Lower leg skin (tissue), 3 donors: ENCODE results near the gene TEK.

ENCODE experiments used
- POLR2A ChIP-seq, 2 donors: fragments of 450-650 bp; IDR thresholded peaks; one replicate each; pipeline ENCODE4 v1.6.1; 2016 to 2017; ENCODE audit warnings: antibody characterized with exemption in 2 of 2, mild to moderate bottlenecking in 1 of 2, moderate library complexity in 1 of 2
- TF ChIP-seq, protein P1 (sequence below), 3 donors: fragments of 450-650 bp; IDR thresholded peaks; one replicate each; pipeline ENCODE4 v1.5.1; 2016; ENCODE audit warnings: antibody characterized with exemption in 3 of 3, mild to moderate bottlenecking in 3 of 3, moderate library complexity in 2 of 3

DNA sequence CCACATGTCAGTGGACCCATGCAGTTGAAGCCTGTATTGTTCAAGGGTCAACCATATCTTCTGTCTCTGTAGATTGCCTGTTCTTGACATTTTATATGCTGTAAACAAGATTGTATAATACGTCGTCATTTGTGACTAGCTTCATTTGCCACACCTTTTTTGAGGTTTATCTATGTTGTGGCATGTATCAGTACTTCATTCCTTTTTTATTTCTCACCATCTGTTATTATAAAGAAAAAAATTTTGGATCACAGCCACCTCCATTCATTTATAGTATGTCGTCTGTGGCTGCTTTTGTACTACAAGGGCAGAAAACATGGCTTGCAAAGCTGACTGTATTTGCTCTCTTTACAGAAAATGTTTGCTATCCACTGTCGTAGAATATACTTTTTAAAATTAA lies 72.4 kb downstream of the TEK start:
- no peak for TF ChIP-seq POLR2A (IDR thresholded peaks at IDR 0.05)
- TF ChIP-seq, protein P1, sequence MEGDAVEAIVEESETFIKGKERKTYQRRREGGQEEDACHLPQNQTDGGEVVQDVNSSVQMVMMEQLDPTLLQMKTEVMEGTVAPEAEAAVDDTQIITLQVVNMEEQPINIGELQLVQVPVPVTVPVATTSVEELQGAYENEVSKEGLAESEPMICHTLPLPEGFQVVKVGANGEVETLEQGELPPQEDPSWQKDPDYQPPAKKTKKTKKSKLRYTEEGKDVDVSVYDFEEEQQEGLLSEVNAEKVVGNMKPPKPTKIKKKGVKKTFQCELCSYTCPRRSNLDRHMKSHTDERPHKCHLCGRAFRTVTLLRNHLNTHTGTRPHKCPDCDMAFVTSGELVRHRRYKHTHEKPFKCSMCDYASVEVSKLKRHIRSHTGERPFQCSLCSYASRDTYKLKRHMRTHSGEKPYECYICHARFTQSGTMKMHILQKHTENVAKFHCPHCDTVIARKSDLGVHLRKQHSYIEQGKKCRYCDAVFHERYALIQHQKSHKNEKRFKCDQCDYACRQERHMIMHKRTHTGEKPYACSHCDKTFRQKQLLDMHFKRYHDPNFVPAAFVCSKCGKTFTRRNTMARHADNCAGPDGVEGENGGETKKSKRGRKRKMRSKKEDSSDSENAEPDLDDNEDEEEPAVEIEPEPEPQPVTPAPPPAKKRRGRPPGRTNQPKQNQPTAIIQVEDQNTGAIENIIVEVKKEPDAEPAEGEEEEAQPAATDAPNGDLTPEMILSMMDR (IDR thresholded peaks at IDR 0.05), result no peak
